Measurements from ENCODE around the gene EXOC6.

The EXOC6 gene

DNA sequence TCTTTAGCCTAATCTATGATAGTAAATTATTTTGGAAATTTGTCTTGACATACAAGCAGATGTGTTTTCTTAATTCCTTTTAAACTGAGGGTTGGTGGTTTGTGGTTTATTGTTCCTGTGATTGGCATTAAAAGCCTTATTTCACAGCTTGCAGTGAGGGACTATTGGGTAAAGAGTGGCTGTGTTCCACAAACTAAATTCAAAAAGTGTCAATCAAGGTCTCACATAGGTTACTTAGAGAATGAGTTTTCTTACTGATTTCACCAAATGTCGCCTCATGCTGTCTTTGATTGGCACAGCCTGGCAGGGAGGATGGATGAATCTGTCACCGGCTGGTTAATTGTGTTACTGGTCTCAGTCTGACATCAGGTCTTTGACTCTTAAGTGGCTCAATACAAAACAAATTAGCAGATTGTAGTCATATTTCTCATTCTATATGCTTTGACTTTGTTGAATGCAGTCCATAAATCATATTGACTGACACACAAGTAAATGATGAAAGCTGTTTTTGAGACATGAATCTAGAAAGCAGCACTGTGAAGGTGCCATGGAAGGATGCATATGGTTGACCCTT is 145.5 kb downstream of the EXOC6 start:
- CTCF ChIA-PET, result interaction anchor here (1.4 to 22.8 kb wide), 3 partner anchors 13 to 45 kb away, joined by 3 to 336 read pairs (median 42); no protein-coding TSS in a partner anchor
- DNase-seq (ENCODE audit: low read depth, low spot score), result no peak
- TF ChIP-seq, protein P1, sequence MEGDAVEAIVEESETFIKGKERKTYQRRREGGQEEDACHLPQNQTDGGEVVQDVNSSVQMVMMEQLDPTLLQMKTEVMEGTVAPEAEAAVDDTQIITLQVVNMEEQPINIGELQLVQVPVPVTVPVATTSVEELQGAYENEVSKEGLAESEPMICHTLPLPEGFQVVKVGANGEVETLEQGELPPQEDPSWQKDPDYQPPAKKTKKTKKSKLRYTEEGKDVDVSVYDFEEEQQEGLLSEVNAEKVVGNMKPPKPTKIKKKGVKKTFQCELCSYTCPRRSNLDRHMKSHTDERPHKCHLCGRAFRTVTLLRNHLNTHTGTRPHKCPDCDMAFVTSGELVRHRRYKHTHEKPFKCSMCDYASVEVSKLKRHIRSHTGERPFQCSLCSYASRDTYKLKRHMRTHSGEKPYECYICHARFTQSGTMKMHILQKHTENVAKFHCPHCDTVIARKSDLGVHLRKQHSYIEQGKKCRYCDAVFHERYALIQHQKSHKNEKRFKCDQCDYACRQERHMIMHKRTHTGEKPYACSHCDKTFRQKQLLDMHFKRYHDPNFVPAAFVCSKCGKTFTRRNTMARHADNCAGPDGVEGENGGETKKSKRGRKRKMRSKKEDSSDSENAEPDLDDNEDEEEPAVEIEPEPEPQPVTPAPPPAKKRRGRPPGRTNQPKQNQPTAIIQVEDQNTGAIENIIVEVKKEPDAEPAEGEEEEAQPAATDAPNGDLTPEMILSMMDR (IDR thresholded peaks at IDR 0.05; ENCODE audit: insufficient read depth, low read length, missing control alignments), result no peak

DNA sequence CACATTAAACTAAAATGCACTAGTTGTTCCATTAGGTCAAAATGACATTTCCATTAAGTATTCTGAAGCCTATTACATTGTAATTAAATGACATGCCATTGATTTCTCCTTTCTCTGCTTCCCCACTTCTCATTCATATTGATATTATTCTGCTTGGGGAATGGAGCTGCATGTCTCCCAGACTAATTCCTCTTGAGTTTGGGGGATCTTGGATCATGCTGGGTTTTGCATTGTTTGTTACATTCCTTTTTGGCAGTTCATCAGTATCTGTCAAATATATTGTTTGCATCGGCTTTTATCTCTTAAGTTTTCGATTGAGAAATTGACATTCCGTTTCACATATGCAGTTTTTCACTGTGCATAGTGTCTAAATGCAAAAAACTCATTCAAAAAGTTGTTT is 147.2 kb downstream of the EXOC6 start:
- TF ChIP-seq, protein P1 (IDR thresholded peaks at IDR 0.05; ENCODE audit: insufficient read depth, low read length, missing control alignments), result no peak
- no peak overlapping the region for H3K4me3 ChIP-seq (ENCODE audit: low read depth, low read length)
- no peak for DNase-seq (ENCODE audit: low read depth, low spot score)
- CTCF ChIA-PET, result interaction anchor here (1.0 to 22.8 kb wide), 4 partner anchors 11 to 43 kb away, joined by 3 to 336 read pairs (median 22); no protein-coding TSS in a partner anchor
- POLR2A ChIA-PET, result no interaction called here

More for the DNA sequence above, 145.5 kb downstream of the EXOC6 start:
- H3K4me3 ChIP-seq (ENCODE audit: low read depth, low read length), result no peak overlapping the region
- POLR2A ChIA-PET, result no interaction called here

DNA sequence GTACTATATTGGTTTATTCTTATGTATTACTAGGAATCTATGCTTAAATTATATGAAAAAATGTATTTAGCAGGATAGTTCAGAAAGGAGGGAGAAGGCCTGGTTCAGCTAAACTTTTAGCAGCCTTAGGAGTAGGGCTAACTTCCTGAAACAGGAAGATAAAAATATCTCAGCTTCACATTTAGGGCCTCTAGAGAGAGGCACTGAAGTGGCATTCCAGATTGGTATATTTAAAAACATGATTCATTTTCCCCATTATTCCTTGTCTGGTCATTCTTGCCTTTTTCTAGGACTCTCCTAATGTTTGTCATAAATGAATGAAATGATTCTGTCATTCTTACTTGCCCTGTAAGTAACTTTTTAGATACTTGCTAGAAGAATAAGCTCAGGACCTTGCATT is 149.3 kb downstream of the EXOC6 start:
- no peak for DNase-seq (ENCODE audit: low read depth, low spot score)
- H3K4me3 ChIP-seq (ENCODE audit: low read depth, low read length), result no peak overlapping the region
- POLR2A ChIA-PET, result interaction anchor here (1.3 kb wide), 1 partner anchor 33 kb away, joined by 3 read pairs; no protein-coding TSS in a partner anchor
- TF ChIP-seq, protein P1 (IDR thresholded peaks at IDR 0.05; ENCODE audit: insufficient read depth, low read length, missing control alignments), result no peak
- CTCF ChIA-PET, result interaction anchor here (1.0 to 22.8 kb wide), 9 partner anchors 9 to 514 kb away, joined by 3 to 336 read pairs (median 6); no protein-coding TSS in a partner anchor

DNA sequence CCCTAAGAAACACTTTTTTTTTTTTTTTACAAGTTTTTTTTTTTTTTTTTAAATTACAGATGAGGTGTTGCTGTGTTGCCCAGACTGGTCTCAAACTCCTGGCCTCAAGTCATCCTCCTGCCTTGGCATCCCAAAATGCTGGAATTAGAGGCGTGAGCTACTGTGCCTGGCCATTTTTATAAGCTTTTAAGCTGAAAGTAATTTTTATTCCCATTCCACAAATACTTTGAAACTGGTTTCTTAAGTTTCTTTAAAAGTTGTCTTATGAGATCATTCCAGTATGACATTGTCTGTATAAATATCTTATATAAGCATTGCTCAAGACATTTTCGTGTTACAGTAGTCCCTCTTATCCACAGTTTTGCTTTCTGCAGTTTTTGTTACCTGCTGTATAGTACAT is 150.9 kb downstream of the EXOC6 start:
- TF ChIP-seq, protein P1 (IDR thresholded peaks at IDR 0.05; ENCODE audit: insufficient read depth, low read length, missing control alignments), result no peak
- ChIA-PET POLR2A (no interaction called here), CTCF (interaction anchor here (0.6 to 22.8 kb wide), 7 partner anchors 7 to 511 kb away, joined by 3 to 336 read pairs (median 7); no protein-coding TSS in a partner anchor)
- no peak overlapping the region for H3K4me3 ChIP-seq (ENCODE audit: low read depth, low read length)
- no peak for DNase-seq (ENCODE audit: low read depth, low spot score)

DNA sequence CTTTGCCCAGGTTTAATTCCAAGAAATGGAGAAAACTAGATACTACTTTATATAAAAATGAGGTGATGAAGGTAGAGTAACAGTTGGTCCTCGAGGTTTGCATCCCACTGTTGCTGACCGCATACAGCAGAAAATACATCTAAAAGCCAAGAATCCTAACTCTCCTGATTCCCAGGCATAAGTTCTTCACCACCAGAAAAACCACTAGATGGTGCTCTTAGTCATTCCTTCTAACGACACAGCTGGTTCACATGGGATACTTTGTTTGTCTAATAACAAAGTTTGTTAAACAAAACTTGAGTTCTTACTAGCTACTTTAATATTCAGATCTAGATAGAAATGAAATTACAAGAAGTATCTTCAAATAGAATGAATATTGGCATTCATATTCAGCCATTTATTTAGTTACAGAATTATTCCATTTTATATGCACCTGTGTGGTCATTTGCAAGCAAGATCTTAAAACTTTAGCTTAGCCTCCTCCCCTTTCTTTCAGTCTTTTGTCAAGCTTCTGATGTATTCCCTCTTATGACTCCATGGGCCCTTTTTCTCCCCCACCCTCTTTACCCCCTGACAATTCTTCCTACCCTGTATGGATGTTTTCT is 158.2 kb downstream of the EXOC6 start:
- no peak for DNase-seq (ENCODE audit: low read depth, low spot score)
- POLR2A ChIA-PET, result no interaction called here
- CTCF ChIA-PET, result interaction anchor here (0.6 to 22.8 kb wide), 36 partner anchors 8 to 505 kb away, joined by 3 to 336 read pairs (median 5); no protein-coding TSS in a partner anchor

DNA sequence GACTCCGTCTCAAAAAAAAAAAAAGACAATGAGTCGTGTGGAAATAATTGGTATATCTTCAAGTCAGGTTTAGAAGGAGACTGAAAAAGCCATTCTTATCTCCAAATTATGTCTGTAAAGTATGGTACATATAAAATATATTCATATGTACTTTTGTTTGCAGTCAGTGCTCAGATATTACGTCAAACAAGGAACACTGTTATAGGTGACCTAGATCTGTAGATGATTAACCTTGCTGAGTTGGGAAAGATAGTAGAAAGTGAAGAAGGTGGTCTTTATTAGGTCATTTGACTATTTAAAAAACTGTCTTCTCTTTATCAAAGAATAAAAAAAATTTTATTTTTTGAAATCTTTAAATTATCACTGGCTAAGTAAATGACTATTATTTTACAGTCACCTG is 167.4 kb downstream of the EXOC6 start:
- H3K4me3 ChIP-seq (ENCODE audit: low read depth, low read length), result no peak overlapping the region
- CTCF ChIA-PET, result interaction anchor here (0.6 to 22.8 kb wide), 3 partner anchors 9 to 361 kb away, joined by 3 to 336 read pairs (median 7); no protein-coding TSS in a partner anchor
- TF ChIP-seq, protein P1 (IDR thresholded peaks at IDR 0.05; ENCODE audit: insufficient read depth, low read length, missing control alignments), result no peak
- DNase-seq (ENCODE audit: low read depth, low spot score), result no peak
- POLR2A ChIA-PET, result no interaction called here

More for the DNA sequence above, 158.2 kb downstream of the EXOC6 start:
- H3K4me3 ChIP-seq (ENCODE audit: low read depth, low read length), result no peak overlapping the region
- TF ChIP-seq, protein P1 (IDR thresholded peaks at IDR 0.05; ENCODE audit: insufficient read depth, low read length, missing control alignments), result peak; percentile 56

All from AG04449 (cell line).